ENCODE data around the gene PAK5.
A peak's percentile ranks its signal among the peaks of the same experiment; 100 is the strongest.

Gene PAK5

DNA sequence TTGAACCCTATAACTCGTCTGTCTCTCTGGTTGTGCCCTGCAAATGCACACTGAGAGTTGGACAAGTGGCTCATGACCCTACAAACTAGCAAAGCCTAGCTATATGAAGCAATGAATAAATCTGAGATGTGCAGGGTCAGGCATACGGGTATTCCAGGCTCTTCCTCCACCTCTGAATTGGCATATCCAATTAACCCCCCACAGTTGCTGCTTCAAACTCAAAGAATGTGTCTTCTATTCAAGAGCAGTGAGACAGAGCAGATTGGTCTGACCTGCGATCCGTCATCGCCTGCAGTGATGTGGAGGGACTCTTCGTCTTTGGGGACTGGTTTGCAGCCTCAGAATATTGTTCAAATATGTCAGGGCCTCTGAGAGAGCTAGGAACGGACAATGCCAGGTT, 264.7 kb downstream of the PAK5 start:
- DNase-seq = no peak

- peak in 1 of 14 donors; percentile 51 for DNase-seq
These were observed 265.3 kb downstream of the PAK5 start for GRCh38 chr20:9573335-9574151.

GRCh38 chr20:9572670-9573069, 266.2 kb downstream of the PAK5 start:
- DNase-seq = no peak

DNA sequence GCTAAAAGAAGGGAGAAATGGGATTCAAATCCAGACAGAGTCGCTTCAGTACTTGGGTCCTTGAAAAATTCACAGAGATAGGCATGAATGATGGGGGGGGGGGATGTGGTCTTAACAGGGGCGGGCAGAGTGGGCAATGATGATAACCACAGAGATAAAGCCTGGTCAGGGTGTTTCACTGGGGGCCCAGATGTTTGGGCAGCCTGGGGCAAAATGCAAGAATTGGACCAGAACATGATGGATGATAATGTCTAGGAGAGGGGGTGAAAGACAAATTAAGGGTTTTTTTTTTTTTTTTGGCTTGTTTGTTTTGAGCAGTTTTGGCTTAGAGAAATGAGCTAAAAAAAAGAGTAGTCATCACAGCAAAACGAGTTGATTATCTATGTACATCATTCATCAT, 267.1 kb downstream of the PAK5 start:
- DNase-seq = no peak

- DNase-seq = no peak
These were observed 268.3 kb downstream of the PAK5 start for GRCh38 chr20:9570612-9571011.

GRCh38 chr20:9566977-9567376, 271.9 kb downstream of the PAK5 start:
- no peak for DNase-seq

GRCh38 chr20:9565910-9566550, 272.8 kb downstream of the PAK5 start:
- DNase-seq = peak in 1 of 14 donors; percentile 51

- DNase-seq = no peak
These were observed 281.5 kb downstream of the PAK5 start for GRCh38 chr20:9557411-9557810.

GRCh38 chr20:9555781-9556180, 283.1 kb downstream of the PAK5 start:
- DNase-seq = no peak

DNA sequence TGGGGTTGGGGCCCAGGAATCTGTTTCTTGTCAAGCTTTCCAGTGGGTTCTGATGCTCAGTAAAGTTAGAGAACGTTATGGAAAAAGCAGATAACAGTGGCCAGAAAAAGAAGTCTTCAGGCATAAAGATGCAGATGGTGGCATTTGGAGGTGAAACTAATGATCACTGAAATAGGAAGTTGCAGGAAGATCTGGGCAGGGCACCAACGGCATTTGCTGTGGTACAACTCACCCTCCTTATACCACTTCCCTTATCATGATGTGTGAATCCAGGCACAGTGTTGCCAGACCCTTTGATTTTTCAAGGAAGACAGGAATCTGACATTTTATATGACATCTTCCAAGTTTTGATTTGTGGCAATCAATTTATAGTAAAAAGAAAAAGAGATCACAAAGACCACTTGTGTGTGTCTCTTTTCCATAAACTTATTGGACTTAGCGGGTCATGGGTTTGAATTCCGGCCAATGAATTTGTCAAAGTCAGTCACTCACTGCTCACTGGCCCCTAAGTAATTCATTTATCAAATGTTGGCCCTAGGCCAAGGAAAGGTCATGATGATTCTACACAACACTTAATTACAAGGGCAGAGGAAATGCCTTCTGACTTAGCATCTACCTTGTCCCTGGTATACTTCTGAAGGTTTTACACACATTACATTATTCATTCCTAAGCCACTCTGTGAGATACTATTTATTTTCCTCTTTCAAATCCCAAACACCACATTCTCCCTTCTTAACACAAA, 286.9 kb downstream of the PAK5 start:
- DNase-seq = no peak

GRCh38 chr20:9550871-9551270, 288.0 kb downstream of the PAK5 start:
- no peak for DNase-seq

GRCh38 chr20:9550283-9550682, 288.6 kb downstream of the PAK5 start:
- no peak for DNase-seq

DNA sequence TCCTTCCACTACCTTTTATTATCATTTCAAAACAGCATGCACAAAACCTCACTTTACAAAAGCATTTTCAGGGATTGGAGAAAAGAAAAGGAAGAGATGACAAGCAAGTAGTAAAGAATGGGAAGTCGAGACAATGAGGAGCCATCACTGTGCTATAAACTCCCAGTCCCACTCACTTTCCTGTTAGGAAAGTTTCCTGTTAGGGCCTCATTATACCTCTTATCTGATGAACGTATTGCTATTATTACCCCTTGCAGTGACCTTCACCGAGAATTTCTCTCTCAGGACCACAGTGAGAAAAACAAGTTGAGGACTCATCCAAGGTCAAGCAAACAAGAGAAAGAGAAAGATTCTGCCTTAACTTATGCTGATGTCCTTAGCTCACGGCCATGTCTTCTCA, 295.7 kb downstream of the PAK5 start:
- no peak for DNase-seq

- no peak for DNase-seq
These were observed 303.4 kb downstream of the PAK5 start for GRCh38 chr20:9535449-9535848.

- no peak for DNase-seq
These were observed 304.9 kb downstream of the PAK5 start for GRCh38 chr20:9534025-9534424.

DNA sequence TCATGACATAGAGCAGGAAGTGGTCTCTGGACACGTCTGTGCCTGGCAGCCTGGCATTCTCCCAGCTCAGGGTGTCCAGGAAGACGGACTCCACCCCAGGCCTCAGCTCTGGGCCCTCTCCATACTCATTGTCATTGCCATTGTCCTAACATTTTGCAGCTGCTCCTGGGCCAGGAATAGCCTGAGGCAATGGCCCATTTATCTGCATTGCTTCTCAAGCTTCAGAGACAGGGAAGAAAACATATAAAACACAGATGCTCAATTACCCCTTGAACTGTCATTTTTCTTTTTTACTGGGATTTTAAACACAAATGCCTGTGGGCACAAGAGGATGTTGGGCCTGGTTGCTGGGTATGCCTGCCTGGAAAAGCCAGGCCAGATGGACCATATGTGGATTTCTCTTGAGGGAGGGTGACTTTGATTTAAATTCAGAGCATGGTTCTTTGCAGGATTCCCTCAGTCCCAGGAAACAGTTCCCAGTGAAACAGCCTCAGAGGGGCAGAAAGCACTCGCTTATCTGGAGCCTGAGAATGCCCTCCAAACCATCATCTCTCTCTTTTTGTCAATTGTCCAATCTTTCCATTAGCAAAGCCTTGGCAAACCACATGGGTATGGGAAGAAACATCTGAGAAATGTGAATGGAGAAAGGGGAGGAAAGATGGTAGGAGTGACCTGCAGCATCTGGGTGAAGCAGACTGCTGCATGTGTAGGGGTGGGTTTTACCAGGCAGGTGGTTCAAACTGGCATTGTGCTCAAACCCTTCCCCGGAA, 306.6 kb downstream of the PAK5 start:
- DNase-seq = no peak

DNA sequence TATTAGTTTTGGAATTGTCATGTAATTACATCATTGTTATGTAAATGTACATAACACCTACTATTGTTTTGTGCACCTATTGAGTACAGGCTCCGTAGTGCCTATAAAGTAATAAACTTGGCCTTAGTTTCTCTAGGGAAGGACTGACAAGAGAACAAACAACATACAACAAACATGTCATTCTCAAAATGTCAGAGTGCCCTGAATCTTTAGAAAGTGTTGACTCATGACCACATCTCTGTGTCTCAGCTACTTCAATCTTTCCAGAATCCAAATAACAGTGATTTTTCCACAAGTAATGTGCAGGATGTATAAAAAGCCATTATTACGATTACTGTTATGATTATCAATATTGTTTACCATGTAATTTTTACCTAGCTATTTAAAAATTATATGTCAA, 307.3 kb downstream of the PAK5 start:
- no peak for DNase-seq

GRCh38 chr20:9523636-9524035, 315.2 kb downstream of the PAK5 start:
- no peak for DNase-seq

GRCh38 chr20:9520086-9520485, 318.8 kb downstream of the PAK5 start:
- DNase-seq = no peak

DNA sequence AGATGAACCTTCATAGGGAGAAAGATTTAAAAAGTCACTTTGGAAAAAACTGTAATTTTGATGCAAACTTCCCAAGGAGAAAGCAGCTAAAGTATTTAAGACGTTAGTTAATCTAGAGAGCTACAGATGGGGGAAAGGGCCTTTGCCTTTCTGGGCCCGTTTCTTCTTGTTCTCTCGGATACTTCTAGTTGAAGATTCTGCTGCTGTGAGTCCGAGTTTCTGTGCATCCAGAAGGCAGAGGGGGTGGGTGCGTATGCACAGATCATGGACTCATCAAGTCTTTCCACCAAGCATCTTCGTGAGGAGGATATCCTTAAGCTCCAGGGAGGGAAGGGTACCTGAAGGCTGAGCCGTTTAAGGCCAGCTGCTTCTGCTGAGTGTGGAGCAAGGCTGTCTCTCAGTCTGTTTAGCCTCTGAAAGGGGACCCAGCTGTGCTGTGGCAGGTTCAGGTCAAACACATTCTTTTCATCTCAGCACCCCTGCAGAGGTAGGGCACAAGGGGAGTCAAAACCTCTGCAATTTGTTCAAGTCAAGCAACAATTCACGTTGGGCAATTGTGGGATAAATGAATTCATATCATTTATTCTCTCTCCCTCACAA, 320.2 kb downstream of the PAK5 start:
- DNase-seq = no peak

DNA sequence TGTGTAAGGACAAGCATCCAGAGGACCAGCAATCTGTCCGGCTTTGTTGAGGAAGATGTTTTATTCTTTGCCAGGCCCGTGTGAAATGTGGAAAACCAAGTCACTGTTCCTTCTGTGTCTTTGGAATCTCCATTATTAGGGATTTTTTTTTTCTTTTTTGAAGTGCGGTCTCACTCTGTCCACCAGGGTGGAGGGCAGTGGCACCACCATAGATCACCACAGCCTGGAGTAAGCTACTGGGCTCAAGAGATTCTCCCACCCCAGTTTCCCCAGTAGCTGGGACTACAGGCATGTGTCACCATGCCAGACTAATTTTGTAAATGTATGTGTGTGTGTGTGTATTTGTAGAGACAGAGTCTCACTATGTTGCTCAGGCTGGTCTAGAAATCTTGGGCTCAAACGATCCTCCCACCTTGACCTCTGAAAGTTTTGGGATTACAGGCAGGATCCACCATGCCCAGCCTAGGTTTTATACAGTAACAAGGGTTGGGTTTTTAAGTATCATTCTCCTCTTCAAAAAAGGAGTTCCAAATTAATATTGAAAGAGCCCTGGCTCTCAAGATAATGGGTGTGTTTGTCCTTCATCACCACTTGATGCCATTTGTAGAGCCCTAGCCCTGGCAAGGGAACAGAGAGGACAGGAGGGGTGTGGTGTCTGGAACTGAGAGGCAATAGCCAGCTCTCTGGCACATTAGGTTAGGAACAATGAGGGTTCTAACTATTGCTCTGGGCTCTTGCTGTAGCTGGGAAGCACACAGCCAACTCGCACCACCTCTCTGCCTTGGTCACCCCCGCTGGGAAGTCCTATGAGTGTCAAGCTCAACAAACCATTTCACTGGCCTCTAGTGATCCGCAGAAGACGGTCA, 321.3 kb downstream of the PAK5 start:
- no peak for DNase-seq
